ENCODE measurements around the gene RRAS2. TPM values are rescaled to one million over a fixed set of nuclear protein-coding genes. Genes with fewer than 3 reads are reported as not detected.
"Not testable (repeated sequence)": the region's sequence is repeated elsewhere in the genome, so short reads cannot be mapped to it uniquely, and the experiment has no call there.

RRAS2 gene
- total RNA-seq, 1 donor from 2014 or later, result 28.1 TPM

DNA sequence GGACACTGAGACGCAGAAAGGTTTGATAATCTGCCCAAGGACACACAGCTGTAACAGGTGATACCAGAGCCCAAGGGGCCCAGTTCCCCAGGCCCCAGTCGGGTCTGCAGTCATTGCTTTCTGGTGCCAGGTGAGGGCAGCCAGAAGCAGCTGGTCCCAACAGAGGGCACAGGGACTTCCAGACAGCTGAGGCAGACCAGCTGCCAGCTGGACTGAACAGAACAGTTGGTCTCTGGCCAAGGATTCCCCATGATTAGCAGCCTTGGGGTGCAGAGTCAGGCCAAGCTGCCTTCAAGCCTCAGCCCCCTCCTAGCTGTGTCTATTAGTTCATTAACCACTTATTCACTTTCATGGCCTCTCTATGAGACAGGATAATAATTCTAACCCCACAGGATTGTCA is 105.6 kb downstream of the RRAS2 start:
- Histone ChIP-seq H3K4me1 (no peaks in the 10 kb centered on the region), H3K27me3 (no peaks in the 10 kb centered on the region), H3K9me3 (no peaks in the 10 kb centered on the region), H3K27ac (no peak overlapping the region), H3K36me3 (no peaks in the 10 kb centered on the region), H3K4me3 (no peak overlapping the region)
- no peak for DNase-seq (ENCODE audit: low spot score in 2 of 2)
- intact Hi-C loops (cut with DNase I), result no loop called here
- TF ChIP-seq, protein P1, sequence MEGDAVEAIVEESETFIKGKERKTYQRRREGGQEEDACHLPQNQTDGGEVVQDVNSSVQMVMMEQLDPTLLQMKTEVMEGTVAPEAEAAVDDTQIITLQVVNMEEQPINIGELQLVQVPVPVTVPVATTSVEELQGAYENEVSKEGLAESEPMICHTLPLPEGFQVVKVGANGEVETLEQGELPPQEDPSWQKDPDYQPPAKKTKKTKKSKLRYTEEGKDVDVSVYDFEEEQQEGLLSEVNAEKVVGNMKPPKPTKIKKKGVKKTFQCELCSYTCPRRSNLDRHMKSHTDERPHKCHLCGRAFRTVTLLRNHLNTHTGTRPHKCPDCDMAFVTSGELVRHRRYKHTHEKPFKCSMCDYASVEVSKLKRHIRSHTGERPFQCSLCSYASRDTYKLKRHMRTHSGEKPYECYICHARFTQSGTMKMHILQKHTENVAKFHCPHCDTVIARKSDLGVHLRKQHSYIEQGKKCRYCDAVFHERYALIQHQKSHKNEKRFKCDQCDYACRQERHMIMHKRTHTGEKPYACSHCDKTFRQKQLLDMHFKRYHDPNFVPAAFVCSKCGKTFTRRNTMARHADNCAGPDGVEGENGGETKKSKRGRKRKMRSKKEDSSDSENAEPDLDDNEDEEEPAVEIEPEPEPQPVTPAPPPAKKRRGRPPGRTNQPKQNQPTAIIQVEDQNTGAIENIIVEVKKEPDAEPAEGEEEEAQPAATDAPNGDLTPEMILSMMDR (IDR thresholded peaks at IDR 0.05), result no peak

DNA sequence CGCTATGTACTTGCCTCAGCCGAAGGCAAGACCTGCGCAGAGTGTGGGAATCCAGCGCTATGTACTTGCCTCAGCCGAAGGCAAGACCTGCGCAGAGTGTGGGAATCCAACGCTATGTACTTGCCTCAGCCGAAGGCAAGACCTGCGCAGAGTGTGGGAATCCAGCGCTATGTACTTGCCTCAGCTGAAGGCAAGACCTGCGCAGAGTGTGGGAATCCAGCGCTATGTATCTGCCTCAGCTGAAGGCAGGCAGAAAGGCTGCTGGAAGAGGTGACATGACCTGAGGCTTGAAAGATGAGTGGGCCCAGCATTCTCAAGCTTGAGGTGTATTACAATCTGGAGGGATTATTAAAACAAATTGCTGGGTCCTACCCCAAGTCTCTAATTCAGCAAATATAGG is 106.5 kb downstream of the RRAS2 start:
- DNase-seq (ENCODE audit: low spot score in 2 of 2); intact Hi-C loops (cut with DNase I); H3K9me3 ChIP-seq; H3K4me1 ChIP-seq; H3K27ac ChIP-seq; H3K4me3 ChIP-seq; H3K27me3 ChIP-seq; H3K36me3 ChIP-seq: not testable (repeated sequence)

DNA sequence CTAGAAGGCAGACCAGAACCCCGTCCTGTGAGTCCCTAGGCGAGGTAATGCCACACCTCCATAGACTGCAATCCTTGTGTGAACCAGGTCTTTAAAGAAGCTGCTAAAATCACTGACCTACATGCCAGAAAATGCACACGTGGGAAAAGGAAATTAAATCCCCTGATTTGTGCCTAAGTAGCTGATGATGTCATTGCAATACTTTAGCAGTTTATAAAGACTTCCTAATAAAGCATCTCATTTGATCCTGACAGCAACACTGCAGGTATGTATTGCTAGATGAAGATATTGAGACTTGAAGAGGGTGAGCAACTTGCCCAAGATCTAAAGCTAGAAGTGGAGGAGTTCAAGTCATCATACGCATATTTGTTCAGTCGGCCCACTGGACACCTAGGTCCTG is 107.2 kb downstream of the RRAS2 start:
- DNase-seq (ENCODE audit: low spot score in 2 of 2), result no peak
- Histone ChIP-seq H3K4me3 (no peak overlapping the region), H3K27ac (no peak overlapping the region), H3K36me3 (no peaks in the 10 kb centered on the region), H3K27me3 (no peaks in the 10 kb centered on the region), H3K4me1 (no peaks in the 10 kb centered on the region), H3K9me3 (no peaks in the 10 kb centered on the region)
- TF ChIP-seq, protein P1 (IDR thresholded peaks at IDR 0.05), result no peak
- intact Hi-C loops (cut with DNase I), result no loop called here

DNA sequence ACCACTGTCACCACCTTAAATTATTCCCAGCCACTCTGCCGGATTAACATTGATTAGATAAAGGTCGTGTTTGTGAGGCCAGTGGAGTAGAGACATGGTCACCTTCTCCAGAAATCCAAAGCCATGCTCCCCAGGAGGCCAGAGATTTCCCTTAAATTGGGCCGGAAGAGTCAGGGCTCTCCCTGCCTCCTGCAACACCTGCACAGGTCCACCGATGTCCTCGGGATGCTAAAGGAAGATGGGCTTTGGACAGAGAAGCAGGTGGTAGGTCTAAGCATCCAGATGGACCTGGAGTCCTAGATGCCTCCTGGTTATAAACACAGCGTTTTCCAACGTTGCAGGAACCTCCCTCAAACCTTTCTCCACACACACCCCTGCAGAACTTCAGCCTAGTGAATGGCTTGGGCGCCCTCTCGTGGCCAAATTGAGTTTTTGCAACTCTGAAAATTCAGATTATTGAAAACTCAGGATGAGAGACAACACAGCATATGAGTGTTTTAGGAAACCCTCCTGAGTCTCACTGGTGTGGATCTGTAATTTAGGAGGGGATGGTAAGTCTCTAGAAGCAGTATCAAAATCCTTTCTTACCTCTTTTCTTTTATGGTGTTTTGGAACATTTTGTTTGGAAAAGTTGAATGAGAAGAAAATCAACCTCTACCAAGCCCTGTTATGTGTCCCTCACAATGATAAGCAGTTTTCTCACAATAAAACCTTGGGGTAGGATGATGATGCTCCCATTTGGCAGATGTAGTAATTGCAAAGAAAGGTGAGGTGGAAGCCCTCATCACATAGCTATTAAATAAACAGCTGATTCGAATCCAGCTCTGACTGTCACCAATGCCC is 109.6 kb downstream of the RRAS2 start:
- no peaks in the 10 kb centered on the region for H3K27me3 ChIP-seq
- no peaks in the 10 kb centered on the region for H3K9me3 ChIP-seq

DNA sequence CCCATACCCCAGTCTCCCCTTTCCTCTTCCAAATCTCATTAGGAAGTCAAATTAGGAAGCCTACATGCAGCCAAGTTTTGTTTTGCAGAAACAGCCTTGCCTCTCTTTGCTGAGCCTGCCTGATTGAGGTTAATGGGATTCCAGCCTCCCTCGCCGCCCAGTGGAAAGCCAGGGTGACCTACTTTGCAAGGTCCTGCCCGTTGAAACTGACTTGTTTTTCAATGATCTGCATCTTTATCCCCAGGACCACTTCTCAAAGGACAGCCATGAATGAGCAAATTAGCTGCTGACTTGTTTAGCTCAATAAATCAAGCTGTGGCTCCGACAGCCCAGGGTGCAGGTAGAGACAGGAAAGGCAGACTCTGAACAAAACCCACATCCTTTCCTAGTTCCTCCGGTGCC is 110.4 kb downstream of the RRAS2 start:
- Histone ChIP-seq H3K4me3 (no peak overlapping the region), H3K9me3 (no peaks in the 10 kb centered on the region), H3K4me1 (no peaks in the 10 kb centered on the region), H3K36me3 (no peaks in the 10 kb centered on the region), H3K27me3 (no peaks in the 10 kb centered on the region), H3K27ac (no peak overlapping the region)
- TF ChIP-seq, protein P1 (IDR thresholded peaks at IDR 0.05), result peak in 1 of 3 experiments; percentile 11
- no peak for DNase-seq (ENCODE audit: low spot score in 2 of 2)
- intact Hi-C loops (cut with DNase I), result loop anchor here (5.0 kb wide), 1 partner anchor 101 kb away; no protein-coding TSS in a partner anchor

More for the DNA sequence above, 109.6 kb downstream of the RRAS2 start:
- Histone ChIP-seq H3K27ac (no peak overlapping the region), H3K36me3 (no peaks in the 10 kb centered on the region), H3K4me1 (no peaks in the 10 kb centered on the region), H3K4me3 (no peak overlapping the region)
- peak in 1 of 2 donors; percentile 73 for DNase-seq (ENCODE audit: low spot score in 2 of 2)
- intact Hi-C loops (cut with DNase I), result loop anchor here (1.0 to 5.0 kb wide), 2 partner anchors 102 to 293 kb away; no protein-coding TSS in a partner anchor
- TF ChIP-seq, protein P1 (IDR thresholded peaks at IDR 0.05), result peak; percentile 71 to 92 (median 82)

DNA sequence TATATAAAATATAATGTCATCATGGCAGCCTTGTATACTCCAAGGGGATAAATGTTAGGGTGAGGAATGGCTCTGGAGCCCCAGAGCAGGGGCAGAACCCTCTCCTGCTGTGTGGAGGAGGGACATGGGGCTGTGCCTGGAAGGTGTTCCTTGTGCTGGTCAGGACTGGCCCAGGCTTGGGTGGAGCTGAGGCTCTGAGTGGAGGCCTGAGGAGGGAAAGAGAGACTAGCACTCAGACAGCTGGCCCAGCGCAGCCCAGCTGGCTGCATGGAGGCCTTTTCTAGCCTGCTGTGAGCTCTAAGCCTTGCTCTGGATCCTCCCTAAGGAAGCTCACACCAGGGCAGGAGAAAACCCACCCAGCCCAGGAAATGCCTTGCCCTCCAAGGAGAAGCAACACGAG is 113.5 kb downstream of the RRAS2 start:
- Histone ChIP-seq H3K4me1 (no peaks in the 10 kb centered on the region), H3K36me3 (no peaks in the 10 kb centered on the region), H3K4me3 (no peak overlapping the region), H3K27ac (no peak overlapping the region), H3K27me3 (no peaks in the 10 kb centered on the region), H3K9me3 (no peaks in the 10 kb centered on the region)
- DNase-seq (ENCODE audit: low spot score in 2 of 2), result no peak
- TF ChIP-seq, protein P1 (IDR thresholded peaks at IDR 0.05), result no peak
- intact Hi-C loops (cut with DNase I), result loop anchor here (5.0 kb wide), 1 partner anchor 98 kb away; no protein-coding TSS in a partner anchor

Data from ascending aorta (tissue), 2 donors.